CD4-positive, alpha-beta T cell (primary cell): Measurements from ENCODE around the gene NET1. TPM values are rescaled to one million over a fixed set of nuclear protein-coding genes. Genes with fewer than 3 reads are reported as not detected.

Source experiments
- ATAC-seq: fragments of 200-7000 bp; cut with Tn5 transposase; one replicate; pipeline ENCODE4 v1.10.0; 2022; ENCODE audit warnings: mild to moderate bottlenecking; ENCODE audit not compliant: poor library complexity
- CTCF ChIA-PET: fragments of 350-600 bp; sonication (Branson Sonifier 250); formaldehyde crosslinking; loops from one replicate; lab custom pipeline; 2021; ENCODE audit warnings: antibody characterized with exemption, inconsistent platforms; lab: Charles Lee
- POLR2A ChIA-PET: fragments of 350-600 bp; sonication (Branson Sonifier 250); formaldehyde crosslinking; loops from one replicate; lab custom pipeline; 2021; ENCODE audit warnings: antibody characterized with exemption, inconsistent platforms; lab: Charles Lee
- DNase-seq, 14 experiments: peaks; one replicate each; pipeline ENCODE4 v3.0.0-alpha.2; 2013 to 2020; ENCODE audit warnings: mixed read lengths in 2 of 14
- H3K27ac ChIP-seq, 2 donors: one replicate each; pipeline versions ENCODE4 v1.5.1 to v1.7.0; 2013; ENCODE audit warnings: low read length in 2 of 2, low read depth in 1 of 2, mild to moderate bottlenecking in 1 of 2
- H3K27me3 ChIP-seq, 2 experiments: 1 replicate in 1 of 2; 2 replicates in 1 of 2; pipeline versions ENCODE4 v1.6.1 to v1.7.0; 2013; ENCODE audit warnings: low read length in 2 of 2, control low read depth in 1 of 2, mild to moderate bottlenecking in 1 of 2, moderate library complexity in 1 of 2; ENCODE audit not compliant: insufficient read depth in 2 of 2, control insufficient read depth in 1 of 2
- H3K36me3 ChIP-seq: one replicate; pipeline ENCODE4 v1.6.1; 2013; ENCODE audit warnings: low read length, control low read depth; ENCODE audit not compliant: insufficient read depth
- H3K4me1 ChIP-seq: one replicate; pipeline ENCODE4 v1.6.1; 2013; ENCODE audit warnings: low read length, control low read depth; ENCODE audit not compliant: insufficient read depth
- H3K4me3 ChIP-seq: one replicate; pipeline ENCODE4 v1.5.1; 2013; ENCODE audit warnings: mild to moderate bottlenecking, low read length, moderate library complexity
- H3K9me3 ChIP-seq, 2 experiments: 1 replicate in 1 of 2; 2 replicates in 1 of 2; pipeline versions ENCODE4 v1.6.1 to v1.7.0; 2013; ENCODE audit warnings: low read length in 2 of 2, mild to moderate bottlenecking in 2 of 2, control low read depth in 1 of 2, moderate library complexity in 1 of 2; ENCODE audit not compliant: control insufficient read depth in 1 of 2, insufficient read depth in 1 of 2
- H3K27ac Mint-ChIP-seq: one replicate; pipeline ENCODE4 v1.8.0; 2020; ENCODE audit warnings: mixed read lengths
- H3K27me3 Mint-ChIP-seq: one replicate; pipeline ENCODE4 v1.8.0; 2021; ENCODE audit warnings: mixed read lengths
- H3K36me3 Mint-ChIP-seq: one replicate; pipeline ENCODE4 v1.8.0; 2021; ENCODE audit warnings: low read depth, mixed read lengths
- H3K4me1 Mint-ChIP-seq: one replicate; pipeline ENCODE4 v1.8.0; 2021; ENCODE audit warnings: low read depth, mixed read lengths
- H3K4me3 Mint-ChIP-seq: one replicate; pipeline ENCODE4 v1.8.0; 2020; ENCODE audit warnings: mild to moderate bottlenecking, mixed read lengths
- H3K9me3 Mint-ChIP-seq: one replicate; pipeline ENCODE4 v1.8.0; 2020; ENCODE audit warnings: mixed read lengths
- CTCF ChIP-seq: fragments of 200-600 bp; IDR thresholded peaks from one replicate; pipeline ENCODE4 v1.8.0; 2022; ENCODE audit warnings: antibody characterized with exemption, mild to moderate bottlenecking
- intact Hi-C, 2 experiments: fragments of 100-400 bp; cut with DNase I in 1 of 2; cut with micrococcal nuclease in 1 of 2; formaldehyde crosslinking; loops; one replicate each; pipeline versions ENCODE4 v1.15.1 to v1.9.0; 2023 to 2025; cut with DNase I, micrococcal nuclease
- total RNA-seq, 174 experiments: library from RNA in 2 of 174; stranded (reverse) in 2 of 174; gene quantifications; one replicate each; pipeline ENCODE4 v1.2.3 and lab custom pipeline; 2021 to 2026

Gene NET1
- total RNA-seq, 2 experiments from 2014 or later: 29.0 to 30.5 TPM

GRCh38 chr10:5418584-5418983, 6.2 kb downstream of the NET1 start:
- H3K27ac ChIP-seq: no peak overlapping the region
- no peaks in the 10 kb centered on the region for H3K27me3 ChIP-seq
- H3K9me3 ChIP-seq: peaks cover 3 to 5% of the 10 kb centered on the region in 2 experiments
- no peaks in the 10 kb centered on the region for H3K4me1 ChIP-seq
- Mint-ChIP-seq H3K9me3 (peaks cover 13% of the 10 kb centered on the region), H3K4me3 (no peak overlapping the region), H3K36me3 (peaks cover 6% of the 10 kb centered on the region), H3K27ac (no peak overlapping the region), H3K27me3 (no peaks in the 10 kb centered on the region), H3K4me1 (no peaks in the 10 kb centered on the region)
- ATAC-seq: no peak
- no peaks in the 10 kb centered on the region for H3K36me3 ChIP-seq
- ChIA-PET CTCF (interaction anchor here (1.2 kb wide), 1 partner anchor 9 kb away, joined by 3 read pairs; no protein-coding TSS in a partner anchor), POLR2A (no interaction called here)
- intact Hi-C loops: no loop called here
- H3K4me3 ChIP-seq: no peak overlapping the region
- DNase-seq: no peak
- no peak for TF ChIP-seq CTCF

GRCh38 chr10:5419466-5420094, 7.2 kb downstream of the NET1 start:
- intact Hi-C loops: no loop called here
- no peak for DNase-seq
- Mint-ChIP-seq H3K27me3 (no peaks in the 10 kb centered on the region), H3K36me3 (peaks cover 6% of the 10 kb centered on the region), H3K9me3 (peaks cover 13% of the 10 kb centered on the region), H3K4me1 (no peaks in the 10 kb centered on the region), H3K27ac (no peak overlapping the region), H3K4me3 (no peak overlapping the region)
- no peak overlapping the region for H3K4me3 ChIP-seq
- no peak for TF ChIP-seq CTCF
- ChIA-PET CTCF (no interaction called here), POLR2A (interaction anchor here (0.6 kb wide), 1 partner anchor 127 kb away, joined by 3 read pairs; no protein-coding TSS in a partner anchor)
- H3K27me3 ChIP-seq: no peaks in the 10 kb centered on the region
- H3K9me3 ChIP-seq: peaks cover 3 to 5% of the 10 kb centered on the region in 2 experiments
- ATAC-seq: no peak
- H3K27ac ChIP-seq: no peak overlapping the region
- no peaks in the 10 kb centered on the region for H3K36me3 ChIP-seq
- no peaks in the 10 kb centered on the region for H3K4me1 ChIP-seq

- no peak overlapping the region for H3K4me3 Mint-ChIP-seq
- Histone ChIP-seq H3K9me3 (no peaks in the 10 kb centered on the region), H3K27ac (no peak overlapping the region), H3K4me3 (no peak overlapping the region), H3K27me3 (no peaks in the 10 kb centered on the region), H3K36me3 (no peaks in the 10 kb centered on the region), H3K4me1 (no peaks in the 10 kb centered on the region)
- H3K36me3 Mint-ChIP-seq: peaks cover 6% of the 10 kb centered on the region
- no peaks in the 10 kb centered on the region for H3K4me1 Mint-ChIP-seq
- ChIA-PET CTCF (no interaction called here), POLR2A (no interaction called here)
- no peak for ATAC-seq
- no peak for TF ChIP-seq CTCF
- no peaks in the 10 kb centered on the region for H3K27me3 Mint-ChIP-seq
- H3K9me3 Mint-ChIP-seq: peaks cover 8% of the 10 kb centered on the region
- H3K27ac Mint-ChIP-seq: no peak overlapping the region
- DNase-seq: no peak
- intact Hi-C loops: no loop called here
Measured at GRCh38 chr10:5423771-5424170, 11.4 kb downstream of the NET1 start.
